Stimulated activated naive CD8-positive, alpha-beta T cell treated with anti-CD3 and anti-CD28 coated beads, Interleukin-15, amount 100 ng/mL, for 72 hours (primary cell): ENCODE data around the gene AGAP5.
"Not testable (repeated sequence)": the region's sequence is repeated elsewhere in the genome, so short reads cannot be mapped to it uniquely, and the experiment has no call there.

ENCODE experiments used
- ATAC-seq: fragments of 150-1000 bp; cut with Tn5 transposase; 2 replicates; pipeline ENCODE4 v1.10.0; 2021; ENCODE audit warnings: mild to moderate bottlenecking, moderate library complexity
- DNase-seq, 2 donors: peaks; one replicate each; pipeline ENCODE4 v3.0.0; 2021 to 2022
- H3K27ac Mint-ChIP-seq, 2 donors: one replicate each; pipeline ENCODE4 v1.8.0; 2022; ENCODE audit warnings: mild to moderate bottlenecking in 2 of 2, mixed read lengths in 2 of 2, moderate library complexity in 2 of 2
- H3K27me3 Mint-ChIP-seq: one replicate; pipeline ENCODE4 v1.8.0; 2022; ENCODE audit warnings: mixed read lengths
- H3K4me1 Mint-ChIP-seq: one replicate; pipeline ENCODE4 v1.8.0; 2022; ENCODE audit warnings: mild to moderate bottlenecking, mixed read lengths
- H3K4me3 Mint-ChIP-seq, 2 donors: one replicate each; pipeline ENCODE4 v1.8.0; 2022; ENCODE audit warnings: mild to moderate bottlenecking in 2 of 2, mixed read lengths in 2 of 2, moderate library complexity in 1 of 2
- H3K9me3 Mint-ChIP-seq, 2 donors: one replicate each; pipeline ENCODE4 v1.8.0; 2022; ENCODE audit warnings: mixed read lengths in 2 of 2

AGAP5 gene

DNA sequence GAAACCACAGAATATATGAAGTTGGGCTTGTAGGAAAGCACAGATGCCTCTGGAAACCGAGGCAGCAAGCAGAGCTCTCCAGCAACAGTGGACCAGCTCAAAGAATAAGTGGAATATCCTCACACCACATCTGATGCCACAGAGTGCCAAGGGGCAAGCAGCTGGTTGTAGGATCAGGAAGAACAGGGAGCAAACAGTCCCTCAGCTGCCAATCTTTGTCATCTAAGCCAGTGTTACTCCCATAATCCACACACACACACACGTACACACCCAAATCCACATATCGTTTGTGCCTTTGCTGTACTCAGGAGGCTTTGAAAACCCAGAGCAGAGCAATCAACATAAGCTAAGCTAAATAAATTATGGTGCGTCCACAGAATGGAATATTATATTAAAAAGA is 25.6 kb upstream of the AGAP5 start:
- no peak for DNase-seq
- Mint-ChIP-seq H3K4me1 (peaks cover 6% of the 10 kb centered on the region), H3K27me3 (no peaks in the 10 kb centered on the region), H3K9me3 (no peaks in the 10 kb centered on the region), H3K27ac (no peak overlapping the region), H3K4me3 (no peak overlapping the region)
- no peak for ATAC-seq

DNA sequence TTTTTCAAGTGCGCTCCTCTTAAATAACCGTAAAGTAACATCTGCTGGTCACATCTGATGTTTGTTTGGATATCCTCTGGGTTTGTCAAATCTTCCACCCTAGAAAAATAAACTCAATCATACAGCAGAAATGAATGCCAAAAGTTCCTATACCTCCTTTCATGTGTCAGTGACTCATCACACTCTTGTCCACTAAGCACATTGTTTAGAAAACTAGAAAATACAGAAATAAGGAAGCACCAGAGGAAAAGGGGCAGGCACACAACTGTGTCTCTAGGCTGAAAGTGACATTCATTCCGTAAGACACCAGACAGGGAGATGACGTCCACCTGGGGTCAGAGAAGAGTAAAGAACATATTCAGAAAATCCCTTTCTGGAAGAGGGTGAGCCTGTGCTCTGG is 22.7 kb upstream of the AGAP5 start:
- H3K9me3 Mint-ChIP-seq, H3K4me1 Mint-ChIP-seq, H3K27ac Mint-ChIP-seq, ATAC-seq, H3K4me3 Mint-ChIP-seq, H3K27me3 Mint-ChIP-seq, DNase-seq: not testable (repeated sequence)

DNA sequence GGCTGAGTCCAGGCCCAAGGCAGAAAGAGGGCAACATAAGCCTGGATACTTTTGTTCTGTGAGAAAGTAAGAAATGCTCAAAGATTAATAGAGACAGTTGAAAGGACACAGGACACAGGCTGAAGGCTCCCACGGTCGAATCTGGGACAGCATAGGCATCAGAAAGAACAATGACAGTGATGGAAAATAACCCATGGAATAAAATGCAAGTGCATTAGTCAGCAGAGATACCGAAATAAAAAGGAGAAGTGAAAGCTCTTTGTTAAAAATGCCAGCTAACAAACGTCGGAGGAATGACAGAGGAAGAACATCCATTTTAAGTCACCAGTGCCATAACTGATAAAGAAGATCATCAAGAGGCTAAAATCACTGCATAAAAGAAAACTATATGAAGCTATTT is 19.6 kb upstream of the AGAP5 start:
- H3K9me3 Mint-ChIP-seq: no peaks in the 10 kb centered on the region
- H3K27me3 Mint-ChIP-seq: no peaks in the 10 kb centered on the region
- DNase-seq: no peak
- ATAC-seq: no peak
- H3K4me1 Mint-ChIP-seq: peaks cover 7% of the 10 kb centered on the region
- H3K27ac Mint-ChIP-seq: no peak overlapping the region
- no peak overlapping the region for H3K4me3 Mint-ChIP-seq

DNA sequence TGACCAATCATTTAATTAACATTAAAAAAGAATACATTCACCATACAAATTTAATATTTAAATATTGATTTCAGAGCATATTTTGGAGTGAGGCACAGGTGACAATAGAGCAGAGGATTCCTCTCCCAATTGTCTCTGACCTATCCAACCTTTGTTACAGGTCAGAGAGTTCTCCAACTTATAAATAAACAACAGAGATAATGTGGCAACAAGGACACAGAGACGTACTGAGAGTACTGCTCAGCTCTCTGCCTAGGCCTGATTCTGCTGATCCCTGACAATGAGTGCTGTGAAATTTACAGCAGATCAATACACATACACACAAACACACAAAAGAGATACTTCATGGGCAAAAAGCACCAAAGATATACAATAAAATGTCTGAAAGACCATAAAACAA is 18.3 kb upstream of the AGAP5 start:
- Mint-ChIP-seq H3K27me3 (no peaks in the 10 kb centered on the region), H3K27ac (no peak overlapping the region), H3K4me1 (peaks cover 7% of the 10 kb centered on the region), H3K4me3 (no peak overlapping the region), H3K9me3 (no peaks in the 10 kb centered on the region)
- no peak for DNase-seq
- no peak for ATAC-seq

DNA sequence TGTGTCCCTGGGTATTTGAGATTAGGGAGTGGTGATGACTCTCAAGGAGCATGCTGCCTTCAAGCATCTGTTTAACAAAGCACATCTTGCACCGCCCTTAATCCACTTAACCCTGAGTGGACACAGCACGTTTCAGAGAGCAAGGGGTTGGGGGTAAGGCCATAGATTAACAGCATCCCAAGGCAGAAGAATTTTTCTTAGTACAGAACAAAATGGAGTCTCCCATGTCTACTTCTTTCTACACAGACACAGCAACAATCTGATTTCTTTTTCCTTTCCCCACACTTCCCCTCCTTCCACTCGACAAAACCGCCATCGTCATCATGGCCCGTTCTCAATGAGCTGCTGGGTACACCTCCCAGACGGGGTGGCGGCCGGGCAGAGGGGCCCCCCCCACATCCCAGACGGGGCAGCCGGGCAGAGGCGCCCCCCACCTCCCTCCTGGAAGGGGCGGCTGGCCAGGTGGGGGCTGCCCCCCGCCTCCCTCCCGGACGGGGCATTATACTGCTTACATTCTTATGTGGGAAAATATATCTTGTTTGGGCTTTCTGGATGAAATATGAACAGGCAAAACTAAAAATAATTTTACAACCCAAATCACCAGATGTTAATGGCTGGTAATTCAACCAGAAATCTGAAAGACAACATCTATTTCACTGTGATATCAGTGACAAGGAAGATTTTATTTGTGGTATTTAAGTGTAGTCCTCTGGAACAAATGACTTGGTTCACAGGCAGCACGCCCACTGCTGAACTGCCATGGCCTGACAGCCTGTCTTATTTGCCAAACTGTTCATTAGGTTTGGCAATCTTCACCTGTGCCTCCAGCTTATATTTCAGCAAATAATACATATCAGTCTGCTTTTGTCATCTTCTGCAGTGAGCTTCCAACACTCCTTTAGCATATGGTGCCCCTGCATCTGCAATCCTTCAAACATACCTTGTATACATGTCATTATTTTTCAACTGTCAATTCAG is 17.6 kb upstream of the AGAP5 start:
- H3K27ac Mint-ChIP-seq, H3K4me3 Mint-ChIP-seq, H3K4me1 Mint-ChIP-seq, ATAC-seq, H3K27me3 Mint-ChIP-seq, H3K9me3 Mint-ChIP-seq, DNase-seq: not testable (repeated sequence)

DNA sequence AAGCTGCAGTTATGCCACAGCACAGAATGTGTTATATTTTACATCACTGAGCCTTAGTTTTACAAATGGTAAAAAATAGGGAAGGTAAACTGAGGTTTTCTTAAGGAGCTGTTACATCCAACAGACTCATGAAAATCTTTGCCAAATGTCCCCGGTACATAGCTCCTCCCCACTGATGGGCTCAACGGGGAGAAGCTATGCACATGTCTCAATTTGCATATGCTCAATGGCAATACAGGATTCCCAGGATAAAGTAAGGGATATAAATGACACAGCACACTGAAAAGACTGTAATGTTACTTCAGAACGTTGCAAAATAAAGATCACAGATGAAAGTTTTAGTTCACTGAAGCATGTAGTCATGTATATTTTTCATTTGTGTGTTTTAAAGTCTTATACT is 16.6 kb upstream of the AGAP5 start:
- not testable (repeated sequence) for DNase-seq, ATAC-seq, H3K27ac Mint-ChIP-seq, H3K4me3 Mint-ChIP-seq, H3K4me1 Mint-ChIP-seq, H3K27me3 Mint-ChIP-seq, H3K9me3 Mint-ChIP-seq

DNA sequence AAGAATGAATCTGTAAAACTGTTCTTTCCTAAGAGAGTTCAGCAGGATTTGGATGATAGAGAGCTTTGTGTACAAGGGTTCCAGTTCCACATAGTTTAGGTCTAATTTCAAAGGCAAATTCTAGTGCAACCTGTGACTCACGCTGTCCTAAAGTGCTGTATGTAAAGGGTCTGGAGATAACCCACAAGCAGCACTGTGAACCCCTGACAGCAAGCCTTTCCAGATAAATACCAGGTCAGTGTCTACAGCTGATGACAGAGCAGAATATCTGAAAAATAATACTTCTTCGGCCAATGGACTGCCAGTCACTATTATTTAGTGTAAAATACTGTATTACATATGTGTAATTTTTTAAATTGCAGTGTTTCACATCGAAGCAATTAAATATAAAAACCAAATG is 16.0 kb upstream of the AGAP5 start:
- not testable (repeated sequence) for DNase-seq, H3K9me3 Mint-ChIP-seq, H3K4me1 Mint-ChIP-seq, H3K27me3 Mint-ChIP-seq, ATAC-seq, H3K4me3 Mint-ChIP-seq, H3K27ac Mint-ChIP-seq

DNA sequence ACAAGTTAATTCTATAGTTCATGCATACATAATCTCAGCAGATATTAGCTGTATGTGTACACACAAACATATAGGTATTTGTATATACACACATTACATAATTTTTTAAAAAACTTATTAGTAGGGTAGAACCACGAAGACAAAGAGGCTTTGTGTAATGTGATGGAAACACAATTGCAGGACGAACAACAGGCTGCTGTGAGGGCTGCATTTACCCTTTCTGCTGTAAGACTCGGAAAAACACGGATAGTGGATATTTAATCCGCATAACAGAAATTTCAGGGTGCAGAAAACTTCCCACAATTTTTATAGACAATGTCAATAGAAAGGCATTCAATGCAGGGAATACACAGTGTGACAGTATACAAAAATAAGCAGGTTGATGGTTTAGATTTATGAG is 13.8 kb upstream of the AGAP5 start:
- not testable (repeated sequence) for H3K4me3 Mint-ChIP-seq, H3K27ac Mint-ChIP-seq, ATAC-seq, DNase-seq, H3K27me3 Mint-ChIP-seq, H3K9me3 Mint-ChIP-seq
- peaks cover 17% of the 10 kb centered on the region for H3K4me1 Mint-ChIP-seq

DNA sequence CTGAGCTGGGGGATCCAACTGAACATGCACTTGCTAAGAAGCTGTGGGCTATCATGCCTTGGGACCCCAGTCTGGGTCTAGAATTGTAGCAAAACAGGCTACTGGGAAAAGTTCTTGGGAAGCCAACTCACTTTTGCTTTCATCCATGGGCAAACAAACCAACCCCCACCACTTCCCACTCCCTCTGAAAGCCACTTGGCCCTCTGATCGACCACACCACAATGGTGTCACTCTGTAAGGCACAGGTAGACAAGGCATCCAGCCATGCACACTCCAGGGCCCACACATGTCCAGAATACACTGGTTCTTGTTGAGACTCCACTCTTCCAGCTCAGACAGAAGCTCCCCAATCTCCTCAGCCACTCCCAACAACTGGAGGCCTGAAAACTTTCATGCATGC is 10.2 kb upstream of the AGAP5 start:
- not testable (repeated sequence) for H3K27ac Mint-ChIP-seq, DNase-seq, H3K27me3 Mint-ChIP-seq, H3K4me3 Mint-ChIP-seq, H3K9me3 Mint-ChIP-seq, ATAC-seq
- peaks cover 27% of the 10 kb centered on the region for H3K4me1 Mint-ChIP-seq

DNA sequence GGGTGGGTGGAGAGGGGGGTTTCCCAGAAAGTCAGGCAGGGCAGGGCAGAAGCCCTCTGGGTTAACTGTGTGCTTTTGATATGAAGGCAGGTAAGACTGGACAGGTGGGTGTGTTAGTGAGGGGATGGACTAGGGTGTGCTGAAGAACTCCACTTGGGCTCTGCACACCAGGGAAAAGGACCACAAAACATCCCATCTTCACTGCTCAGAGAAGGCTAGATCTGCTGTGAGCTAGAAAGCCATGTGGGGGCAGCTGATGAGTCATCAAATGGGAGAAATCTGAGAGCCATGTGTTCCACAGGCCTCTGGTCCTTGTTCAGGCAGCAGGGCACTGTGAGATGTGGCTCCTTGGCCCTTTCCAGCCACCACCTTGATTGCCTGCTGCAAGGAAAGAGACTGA is 9.7 kb upstream of the AGAP5 start:
- H3K9me3 Mint-ChIP-seq, DNase-seq, H3K27ac Mint-ChIP-seq, H3K4me3 Mint-ChIP-seq, H3K27me3 Mint-ChIP-seq, ATAC-seq: not testable (repeated sequence)
- peaks cover 27% of the 10 kb centered on the region for H3K4me1 Mint-ChIP-seq

DNA sequence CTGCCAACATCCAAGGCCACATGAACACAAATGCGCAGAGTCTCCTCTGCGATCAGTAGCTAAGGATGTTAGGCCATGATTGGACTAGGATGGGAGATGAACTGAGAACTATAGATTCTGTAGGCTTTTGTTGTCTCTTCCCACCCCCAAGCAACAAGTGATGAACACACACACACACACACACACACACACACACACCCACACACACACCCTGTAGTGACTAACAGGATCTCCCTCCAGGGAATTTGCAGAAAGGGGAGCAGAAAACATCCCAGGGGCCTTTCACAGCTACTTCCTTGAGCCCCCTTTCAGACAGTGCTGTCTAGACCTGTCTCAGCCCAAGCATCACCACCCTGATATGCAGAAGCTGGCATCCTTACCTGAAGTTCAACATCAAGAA is 8.6 kb upstream of the AGAP5 start:
- not testable (repeated sequence) for H3K9me3 Mint-ChIP-seq, H3K4me3 Mint-ChIP-seq, ATAC-seq, DNase-seq, H3K27me3 Mint-ChIP-seq
- H3K27ac Mint-ChIP-seq: peak overlapping the region in 1 of 2 donors; percentile 87
- H3K4me1 Mint-ChIP-seq: peaks cover 27% of the 10 kb centered on the region

DNA sequence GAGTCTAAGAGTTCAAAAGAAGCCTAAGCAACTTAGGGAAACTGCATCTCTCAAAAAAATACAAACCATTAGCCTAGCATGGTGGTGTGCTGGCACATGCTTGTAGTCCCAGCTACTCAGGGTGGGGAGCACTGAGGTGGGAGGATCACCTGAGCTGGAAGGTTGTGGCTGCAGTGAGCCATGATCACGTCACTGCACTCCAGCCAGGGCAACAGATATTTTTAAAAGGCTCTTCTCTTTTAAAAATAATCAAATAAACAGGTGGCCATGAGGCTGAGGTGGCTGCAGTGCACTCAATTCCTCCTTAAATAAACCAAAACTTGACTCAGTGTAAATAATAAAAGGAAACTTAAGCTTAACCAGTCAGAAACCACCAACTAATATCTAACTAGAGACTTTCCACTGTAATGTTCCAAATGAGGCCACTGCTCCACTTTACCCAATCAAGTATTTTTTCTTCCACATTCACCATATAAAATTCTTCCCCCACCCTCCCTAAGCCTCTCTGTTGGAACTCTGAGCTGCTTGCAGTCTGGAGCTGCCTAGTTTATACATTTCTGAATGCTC is 7.7 kb upstream of the AGAP5 start:
- H3K27me3 Mint-ChIP-seq, ATAC-seq, H3K4me3 Mint-ChIP-seq, DNase-seq, H3K27ac Mint-ChIP-seq, H3K9me3 Mint-ChIP-seq: not testable (repeated sequence)
- H3K4me1 Mint-ChIP-seq: peaks cover 27% of the 10 kb centered on the region

DNA sequence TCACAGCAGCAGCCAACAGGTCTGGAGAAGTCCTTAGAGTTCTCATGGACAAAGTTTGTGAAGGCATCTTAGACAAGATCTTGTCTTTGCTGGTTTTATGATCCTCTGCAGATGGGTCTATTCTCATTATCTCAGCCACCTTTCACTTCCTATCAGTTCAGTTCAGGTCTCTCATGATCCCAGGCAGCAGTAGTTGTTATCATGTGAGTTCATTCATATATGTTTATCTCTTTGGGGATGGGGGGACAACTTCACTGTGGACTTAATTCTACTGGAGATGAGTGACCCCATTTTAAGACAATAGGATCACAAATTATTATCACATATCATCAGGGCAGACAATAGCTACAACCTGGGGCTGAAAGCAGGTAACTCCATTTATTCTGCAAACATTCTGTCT is 6.0 kb upstream of the AGAP5 start:
- not testable (repeated sequence) for H3K27ac Mint-ChIP-seq, ATAC-seq, H3K4me3 Mint-ChIP-seq, DNase-seq, H3K27me3 Mint-ChIP-seq, H3K9me3 Mint-ChIP-seq
- H3K4me1 Mint-ChIP-seq: peaks cover 27% of the 10 kb centered on the region

DNA sequence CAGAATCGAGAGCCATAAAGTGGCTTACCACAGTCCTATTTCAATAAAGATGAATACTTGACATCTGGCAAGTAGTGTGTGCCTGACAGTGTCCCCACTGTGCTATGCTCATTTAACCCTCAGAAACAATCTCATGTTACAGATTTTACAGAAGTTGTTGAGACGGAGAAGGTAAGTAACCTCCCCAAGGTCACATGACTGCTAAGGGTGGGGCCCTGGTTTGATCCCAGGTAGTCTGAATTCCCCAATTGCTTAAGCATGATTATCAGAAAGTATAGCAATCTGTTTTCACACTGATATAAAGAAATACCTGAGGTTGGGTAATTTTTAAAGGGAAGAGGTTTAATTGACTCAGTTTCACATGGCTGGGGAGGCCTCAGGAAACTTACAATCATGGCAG is 910 bp upstream of the AGAP5 start:
- not testable (repeated sequence) for H3K27me3 Mint-ChIP-seq, H3K9me3 Mint-ChIP-seq, H3K27ac Mint-ChIP-seq, H3K4me3 Mint-ChIP-seq, ATAC-seq, H3K4me1 Mint-ChIP-seq, DNase-seq

DNA sequence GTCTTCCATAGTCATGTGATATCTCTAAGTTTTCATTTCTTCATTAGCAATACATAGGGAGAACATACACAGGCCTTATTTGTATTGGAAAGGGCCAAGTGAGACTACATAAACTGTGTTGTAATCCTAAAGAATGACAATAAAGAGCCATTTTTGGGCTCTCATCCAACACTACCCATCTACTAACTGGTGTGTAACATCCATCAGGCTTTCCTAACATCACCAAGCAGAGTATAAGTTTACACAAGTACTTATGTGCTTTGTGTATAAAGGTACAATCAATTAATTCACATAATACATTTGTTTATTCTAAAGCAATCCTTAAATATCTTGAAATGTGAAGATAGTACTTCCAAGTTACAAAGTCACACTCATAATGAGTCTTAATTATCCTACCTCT is 2.6 kb downstream of the AGAP5 start:
- H3K4me3 Mint-ChIP-seq, ATAC-seq, H3K27ac Mint-ChIP-seq, H3K4me1 Mint-ChIP-seq, H3K27me3 Mint-ChIP-seq, DNase-seq, H3K9me3 Mint-ChIP-seq: not testable (repeated sequence)

DNA sequence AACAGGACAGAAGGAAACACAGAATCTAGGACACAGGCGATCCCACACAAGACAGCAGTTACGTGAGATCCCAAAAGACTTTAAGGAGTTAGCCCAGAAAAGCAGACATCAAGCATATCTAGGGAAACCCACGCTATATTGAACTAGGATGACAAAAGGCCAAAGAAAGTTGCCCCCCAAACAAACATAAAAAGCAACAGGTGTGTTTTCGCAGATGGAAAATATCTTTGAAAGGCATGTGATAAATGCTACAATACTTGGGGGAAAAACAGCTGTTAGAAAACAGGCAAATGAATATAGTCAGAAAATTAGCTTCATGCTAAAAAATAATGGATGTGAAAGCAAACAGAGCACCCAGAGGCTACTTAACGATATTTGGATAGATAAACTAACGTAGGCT is 7.2 kb downstream of the AGAP5 start:
- not testable (repeated sequence) for ATAC-seq, H3K4me3 Mint-ChIP-seq, H3K27me3 Mint-ChIP-seq, DNase-seq, H3K4me1 Mint-ChIP-seq, H3K9me3 Mint-ChIP-seq, H3K27ac Mint-ChIP-seq
